Lung (tissue), 12 donors: ENCODE measurements around the gene KLHL30. TPM values are rescaled to one million over a fixed set of nuclear protein-coding genes. Genes with fewer than 3 reads are reported as not detected.

Experiments used
- ATAC-seq: fragments of 200-7000 bp; cut with Tn5 transposase; one replicate; pipeline ENCODE4 v1.9.1; 2020; ENCODE audit warnings: moderate number of reproducible peaks; ENCODE audit not compliant: insufficient read depth, low FRiP score
- DNase-seq, 3 donors: peaks; one replicate each; pipeline ENCODE4 v3.0.0-alpha.2; 2013 to 2017
- H3K27ac ChIP-seq, 2 donors: one replicate each; pipeline ENCODE4 v1.5.1; 2013; ENCODE audit warnings: mild to moderate bottlenecking in 2 of 2, moderate library complexity in 2 of 2, control low read depth in 1 of 2, inconsistent platforms in 1 of 2, low read depth in 1 of 2, low read length in 1 of 2
- H3K27me3 ChIP-seq, 3 donors: one replicate each; pipeline ENCODE4 v1.5.1; 2013; ENCODE audit warnings: low read length in 2 of 3; ENCODE audit not compliant: control insufficient read depth in 3 of 3, insufficient read depth in 3 of 3
- H3K36me3 ChIP-seq, 4 donors: one replicate each; pipeline ENCODE4 v1.5.1; 2013; ENCODE audit warnings: low read length in 4 of 4, mild to moderate bottlenecking in 1 of 4, moderate library complexity in 1 of 4; ENCODE audit not compliant: control insufficient read depth in 4 of 4, insufficient read depth in 4 of 4
- H3K4me1 ChIP-seq, 5 donors: one replicate each; pipeline ENCODE4 v1.5.1; 2013; ENCODE audit warnings: low read length in 5 of 5, mild to moderate bottlenecking in 2 of 5, moderate library complexity in 1 of 5; ENCODE audit not compliant: control insufficient read depth in 5 of 5, insufficient read depth in 5 of 5
- H3K4me3 ChIP-seq: one replicate; pipeline ENCODE4 v1.5.1; 2013; ENCODE audit warnings: mild to moderate bottlenecking, control low read depth, moderate library complexity
- H3K9ac ChIP-seq, 2 donors: one replicate each; pipeline ENCODE4 v1.5.1; 2013; ENCODE audit warnings: low read length in 2 of 2, control low read depth in 1 of 2; ENCODE audit not compliant: insufficient read depth in 1 of 2
- H3K9me3 ChIP-seq, 4 donors: one replicate each; pipeline ENCODE4 v1.5.1; 2013; ENCODE audit warnings: low read length in 3 of 4, mild to moderate bottlenecking in 1 of 4, moderate library complexity in 1 of 4; ENCODE audit not compliant: control insufficient read depth in 4 of 4, insufficient read depth in 3 of 4
- WGBS, 2 donors: extraction: QIAGEN DNeasy Blood & Tissue Kit; methylation state at CpG; one replicate each; pipeline ENCODE4 v1.1.7; 2013; 5-methylcytosine and 5-hydroxymethylcytosine counted together
- polyA plus RNA-seq, 2 donors: library from polyadenylated mRNA; stranded (reverse); fragments of 200-250 nt; gene quantifications; one replicate each; pipeline ENCODE4 v1.2.1, GENCODE V29; 2013
- total RNA-seq, 2 donors: library from RNA; depleted of rRNA in 1 of 2; stranded (reverse); fragments of >200 nt in 1 of 2; gene quantifications; one replicate each; pipeline ENCODE4 v1.2.1, GENCODE V29; 2014 to 2021
- TF ChIP-seq, protein P1 (sequence below): IDR thresholded peaks from 2 replicates; pipeline ENCODE4 v1.5.1; 2012; ENCODE audit warnings: mild to moderate bottlenecking; ENCODE audit errors: control extremely low read depth, extremely low read depth
- donor health status: control.
- donor health status: control.
- donor health status: Bipolar disorder and iron deficiency.
- donor health status: healthy.
- donor health status: DM: yes; HTN: yes; CAD: no.

KLHL30 gene
- total and polyA plus RNA-seq, 4 donors, result 0.18 to 2.1 (median 0.39) TPM

DNA sequence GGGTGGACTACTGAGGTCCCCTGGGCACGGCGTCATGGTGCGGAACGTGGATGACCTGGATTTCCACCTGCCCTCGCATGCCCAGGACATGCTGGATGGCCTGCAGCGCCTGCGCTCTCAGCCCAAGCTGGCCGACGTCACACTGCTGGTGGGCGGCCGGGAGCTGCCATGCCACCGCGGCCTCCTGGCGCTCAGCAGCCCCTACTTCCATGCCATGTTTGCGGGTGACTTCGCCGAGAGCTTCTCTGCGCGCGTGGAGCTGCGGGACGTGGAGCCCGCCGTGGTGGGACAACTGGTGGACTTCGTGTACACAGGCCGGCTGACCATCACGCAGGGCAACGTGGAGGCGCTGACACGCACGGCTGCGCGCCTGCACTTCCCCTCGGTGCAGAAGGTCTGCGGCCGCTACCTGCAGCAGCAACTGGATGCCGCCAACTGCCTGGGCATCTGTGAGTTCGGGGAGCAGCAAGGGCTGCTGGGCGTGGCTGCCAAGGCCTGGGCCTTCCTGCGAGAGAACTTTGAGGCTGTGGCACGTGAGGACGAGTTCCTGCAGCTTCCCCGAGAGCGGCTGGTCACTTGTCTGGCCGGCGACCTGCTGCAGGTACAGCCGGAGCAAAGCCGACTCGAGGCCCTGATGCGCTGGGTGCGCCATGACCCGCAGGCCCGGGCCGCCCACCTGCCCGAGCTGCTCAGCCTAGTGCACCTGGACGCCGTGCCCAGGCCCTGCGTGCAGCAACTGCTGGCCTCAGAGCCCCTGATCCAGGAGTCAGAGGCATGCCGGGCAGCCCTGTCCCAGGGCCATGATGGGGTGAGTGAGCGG, 2.5 kb downstream of the KLHL30 start:
- Histone ChIP-seq H3K27ac (no peak overlapping the region), H3K9ac (no peak overlapping the region), H3K9me3 (no peaks in the 10 kb centered on the region), H3K4me1 (peaks cover 3 to 23% (median 7%) of the 10 kb centered on the region in 5 donors), H3K4me3 (no peak overlapping the region), H3K27me3 (peaks cover 0 to 2% (median 0%) of the 10 kb centered on the region in 3 donors), H3K36me3 (no peaks in the 10 kb centered on the region)
- TF ChIP-seq, protein P1, sequence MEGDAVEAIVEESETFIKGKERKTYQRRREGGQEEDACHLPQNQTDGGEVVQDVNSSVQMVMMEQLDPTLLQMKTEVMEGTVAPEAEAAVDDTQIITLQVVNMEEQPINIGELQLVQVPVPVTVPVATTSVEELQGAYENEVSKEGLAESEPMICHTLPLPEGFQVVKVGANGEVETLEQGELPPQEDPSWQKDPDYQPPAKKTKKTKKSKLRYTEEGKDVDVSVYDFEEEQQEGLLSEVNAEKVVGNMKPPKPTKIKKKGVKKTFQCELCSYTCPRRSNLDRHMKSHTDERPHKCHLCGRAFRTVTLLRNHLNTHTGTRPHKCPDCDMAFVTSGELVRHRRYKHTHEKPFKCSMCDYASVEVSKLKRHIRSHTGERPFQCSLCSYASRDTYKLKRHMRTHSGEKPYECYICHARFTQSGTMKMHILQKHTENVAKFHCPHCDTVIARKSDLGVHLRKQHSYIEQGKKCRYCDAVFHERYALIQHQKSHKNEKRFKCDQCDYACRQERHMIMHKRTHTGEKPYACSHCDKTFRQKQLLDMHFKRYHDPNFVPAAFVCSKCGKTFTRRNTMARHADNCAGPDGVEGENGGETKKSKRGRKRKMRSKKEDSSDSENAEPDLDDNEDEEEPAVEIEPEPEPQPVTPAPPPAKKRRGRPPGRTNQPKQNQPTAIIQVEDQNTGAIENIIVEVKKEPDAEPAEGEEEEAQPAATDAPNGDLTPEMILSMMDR, result no peak
- no peak for ATAC-seq
- no peak for DNase-seq
- 94 to 96% methylated on average over 60 of the region's 60 CpGs for WGBS, 2 donors

DNA sequence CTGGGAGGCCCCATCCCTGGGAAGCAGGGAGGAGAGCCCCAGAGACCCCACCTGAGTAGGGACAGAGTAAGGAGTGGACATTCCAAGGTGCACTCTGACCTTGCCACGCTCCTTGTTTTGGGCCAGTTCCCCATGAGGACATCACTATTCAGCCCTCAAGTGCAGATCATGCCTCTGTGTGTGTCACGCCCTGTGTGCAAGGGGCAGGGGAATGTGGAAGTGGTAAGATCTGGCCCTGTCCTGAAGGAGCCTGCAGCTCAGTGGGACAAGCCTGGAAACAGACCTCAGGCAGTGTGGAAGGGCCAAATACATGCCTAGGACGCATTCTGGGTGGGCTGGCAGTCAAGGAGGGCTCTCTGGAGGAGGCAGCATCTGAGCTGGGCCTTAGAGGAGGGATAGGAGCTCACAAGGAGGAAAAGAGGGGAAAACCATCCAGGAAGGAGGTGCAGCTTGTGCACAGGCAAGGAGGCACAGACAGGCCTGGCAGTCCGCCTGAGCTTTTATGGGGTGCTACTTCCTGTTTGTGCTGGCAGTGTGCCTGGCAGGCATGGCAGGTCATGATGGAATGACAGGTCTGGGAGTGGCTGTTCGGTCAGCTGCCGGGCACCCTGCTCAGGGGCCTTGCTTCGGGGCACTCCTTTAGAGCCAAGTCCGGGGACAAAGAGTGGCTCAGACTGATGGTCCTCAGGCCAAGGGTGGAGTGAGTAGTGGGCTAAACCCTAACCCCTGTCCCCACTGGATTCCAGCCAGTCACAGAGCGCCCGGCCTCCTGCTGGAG, 3.3 kb downstream of the KLHL30 start:
- TF ChIP-seq, protein P1, result no peak
- peak overlapping the region in 1 of 2 donors; percentile 30 for H3K27ac ChIP-seq

DNA sequence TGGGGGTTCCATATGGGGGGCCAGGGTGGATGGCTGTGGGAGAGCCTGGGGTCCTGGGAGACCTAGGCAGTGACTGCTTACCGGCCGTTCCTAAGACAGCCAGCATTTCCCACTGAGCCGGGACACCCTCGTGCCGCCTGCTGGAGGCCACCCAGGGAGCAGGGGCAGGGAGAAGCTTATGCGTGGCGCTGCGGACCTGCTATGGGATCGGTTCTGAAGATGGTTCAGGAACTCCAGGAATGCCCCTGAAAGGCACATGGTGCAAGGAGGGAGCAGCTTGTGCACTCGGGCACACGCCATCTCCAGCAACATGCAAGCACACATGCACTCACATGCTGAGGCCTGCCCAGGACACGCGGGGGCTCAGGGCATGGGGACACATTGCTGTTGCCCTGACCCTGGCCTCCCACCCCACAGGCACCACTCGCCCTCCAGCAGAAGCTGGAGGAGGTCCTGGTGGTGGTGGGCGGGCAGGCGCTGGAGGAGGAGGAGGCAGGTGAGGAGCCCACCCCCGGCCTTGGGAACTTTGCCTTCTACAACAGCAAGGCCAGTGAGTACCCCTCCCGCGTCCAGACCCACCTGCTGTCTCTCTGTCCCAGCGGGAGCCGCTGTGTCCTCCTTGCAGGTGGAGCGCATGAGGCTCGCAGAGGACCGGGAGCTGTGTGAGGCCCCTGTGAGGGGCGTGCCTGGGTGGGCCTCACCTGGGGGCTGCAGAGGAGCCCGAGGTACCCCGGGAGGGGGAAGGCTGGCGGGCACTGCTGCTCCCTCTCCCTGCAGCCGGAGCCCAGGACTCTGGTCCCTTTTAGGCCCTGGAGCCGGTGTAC, 4.1 kb downstream of the KLHL30 start:
- no peak overlapping the region for H3K9ac ChIP-seq
- H3K4me1 ChIP-seq, result peaks cover 3 to 17% (median 7%) of the 10 kb centered on the region in 5 donors
- no peaks in the 10 kb centered on the region for H3K9me3 ChIP-seq
- peak in 1 of 3 donors; percentile 29 for DNase-seq
- WGBS, 2 donors, result 84 to 87% methylated on average over 29 to 30 of the region's 30 CpGs
- TF ChIP-seq, protein P1, result no peak
- no peaks in the 10 kb centered on the region for H3K36me3 ChIP-seq
- H3K4me3 ChIP-seq, result no peak overlapping the region
- no peaks in the 10 kb centered on the region for H3K27me3 ChIP-seq
- ATAC-seq, result no peak
- H3K27ac ChIP-seq, result peak overlapping the region in 1 of 2 donors; percentile 30

More for the DNA sequence above, 3.3 kb downstream of the KLHL30 start:
- Histone ChIP-seq H3K36me3 (no peaks in the 10 kb centered on the region), H3K27me3 (no peaks in the 10 kb centered on the region), H3K4me1 (peaks cover 3 to 20% (median 7%) of the 10 kb centered on the region in 5 donors), H3K9ac (no peak overlapping the region), H3K4me3 (no peak overlapping the region), H3K9me3 (no peaks in the 10 kb centered on the region)
- ATAC-seq (no peak), DNase-seq (peak; percentile 78 to 82 (median 80))
- 47 to 55% methylated on average over 9 to 10 of the region's 10 CpGs for WGBS, 2 donors
